GM21825 (cell line): Measurements from ENCODE around the gene IL4R.
"Not testable (repeated sequence)": the region's sequence is repeated elsewhere in the genome, so short reads cannot be mapped to it uniquely, and the experiment has no call there.

Experiments
- ATAC-seq: cut with Tn5 transposase; IDR thresholded peaks from one replicate; pipeline ENCODE4 v1.9.1; 2021; ENCODE audit warnings: mild to moderate bottlenecking, moderate library complexity; ENCODE audit not compliant: unreplicated experiment

The IL4R gene

GRCh38 chr16:27287887-27288286, 25.9 kb upstream of the IL4R start:
- no peak for ATAC-seq

GRCh38 chr16:27288313-27288712, 25.5 kb upstream of the IL4R start:
- not testable (repeated sequence) for ATAC-seq

GRCh38 chr16:27289669-27290068, 24.1 kb upstream of the IL4R start:
- ATAC-seq: no peak

DNA sequence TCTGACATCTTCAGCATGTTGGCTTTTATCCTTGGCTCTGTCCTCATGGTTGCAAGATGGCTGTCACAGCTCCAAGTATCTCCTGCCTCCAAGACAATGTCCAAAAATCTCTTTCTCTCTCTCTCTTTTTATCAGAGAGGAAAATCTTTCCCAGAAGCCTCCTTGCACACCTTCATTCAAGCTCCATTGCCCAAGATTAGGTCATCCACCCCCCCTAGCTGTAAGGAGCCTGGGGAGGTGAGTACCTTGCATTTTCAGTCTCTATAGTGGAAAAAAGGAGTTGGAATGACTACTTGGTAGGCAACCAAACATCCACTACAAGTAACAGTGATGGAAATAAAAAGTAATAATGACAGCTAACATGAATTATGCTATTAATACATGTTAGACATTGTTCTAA, 23.2 kb upstream of the IL4R start:
- no peak for ATAC-seq

DNA sequence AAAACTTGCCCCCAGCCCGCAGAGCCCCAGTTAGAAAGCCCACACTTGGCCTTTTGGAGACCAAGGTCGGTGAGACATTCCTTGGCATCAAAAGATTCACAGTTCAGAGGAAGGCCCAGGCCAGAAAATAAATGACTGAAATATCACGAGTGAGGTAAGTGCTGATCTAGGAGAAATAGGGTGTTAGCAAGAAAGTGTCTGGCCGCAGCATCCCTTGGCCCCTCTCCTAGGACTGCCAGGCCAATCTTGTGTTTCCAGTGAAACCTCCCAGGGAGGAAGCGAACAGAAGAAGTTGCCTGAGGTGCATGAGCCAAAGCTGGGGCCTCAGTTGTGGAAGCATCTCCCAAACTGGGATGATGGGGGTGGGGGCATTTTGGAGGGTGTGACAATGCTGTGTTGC, 22.7 kb upstream of the IL4R start:
- ATAC-seq: no peak

- ATAC-seq: no peak
These were observed 22.0 kb upstream of the IL4R start for GRCh38 chr16:27291722-27292240.

GRCh38 chr16:27293343-27293742, 20.4 kb upstream of the IL4R start:
- no peak for ATAC-seq

GRCh38 chr16:27298132-27298531, 15.6 kb upstream of the IL4R start:
- ATAC-seq: no peak

DNA sequence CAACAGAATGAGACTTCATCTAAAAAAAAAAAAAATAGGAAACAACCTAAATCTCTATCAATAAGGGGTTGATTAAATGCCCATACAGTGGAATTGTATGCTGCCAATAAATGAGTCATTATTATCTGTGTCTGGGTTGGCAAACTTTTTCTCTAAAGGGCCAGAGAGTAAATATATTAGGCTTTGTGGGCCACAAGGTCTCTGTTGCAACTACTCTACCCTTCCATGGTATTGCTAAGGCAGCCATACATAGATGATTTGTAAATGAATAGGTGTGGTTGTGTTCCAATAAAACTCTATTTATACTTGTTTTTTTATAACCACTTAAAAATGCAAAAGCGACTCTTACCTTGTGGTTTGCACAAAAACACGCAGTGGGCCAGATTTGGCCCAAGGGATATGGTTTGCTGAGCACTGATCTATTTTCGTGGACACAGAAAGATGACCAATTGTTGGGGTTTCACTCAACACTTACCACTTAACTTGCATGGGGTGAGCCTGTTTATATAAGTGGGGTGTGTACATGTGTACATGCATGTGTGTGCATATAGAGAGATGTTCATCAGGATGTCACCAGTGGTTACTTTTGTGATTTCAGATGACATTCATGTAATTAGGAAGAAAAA, 12.4 kb upstream of the IL4R start:
- no peak for ATAC-seq

DNA sequence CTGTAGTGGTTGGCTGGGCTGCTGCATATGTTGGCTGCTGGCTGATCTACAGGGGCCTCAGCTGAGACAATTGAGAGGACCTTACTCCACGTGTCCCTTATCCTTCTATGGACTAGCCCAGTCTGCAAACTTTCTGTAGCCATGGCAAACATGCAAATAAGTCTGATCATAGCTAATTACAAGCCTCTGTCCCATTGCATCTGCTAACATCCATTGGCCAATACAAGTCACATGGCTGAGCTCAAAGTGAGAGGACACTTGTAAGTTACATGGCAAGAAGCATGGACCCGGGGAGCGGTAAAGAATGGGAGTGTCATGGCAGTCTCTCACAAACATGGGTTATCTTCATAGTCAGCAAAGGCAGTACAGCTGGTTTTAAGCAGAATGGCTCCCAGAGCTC, 11.6 kb upstream of the IL4R start:
- no peak for ATAC-seq

- ATAC-seq: no peak
These were observed 10.3 kb upstream of the IL4R start for GRCh38 chr16:27303256-27304100.

DNA sequence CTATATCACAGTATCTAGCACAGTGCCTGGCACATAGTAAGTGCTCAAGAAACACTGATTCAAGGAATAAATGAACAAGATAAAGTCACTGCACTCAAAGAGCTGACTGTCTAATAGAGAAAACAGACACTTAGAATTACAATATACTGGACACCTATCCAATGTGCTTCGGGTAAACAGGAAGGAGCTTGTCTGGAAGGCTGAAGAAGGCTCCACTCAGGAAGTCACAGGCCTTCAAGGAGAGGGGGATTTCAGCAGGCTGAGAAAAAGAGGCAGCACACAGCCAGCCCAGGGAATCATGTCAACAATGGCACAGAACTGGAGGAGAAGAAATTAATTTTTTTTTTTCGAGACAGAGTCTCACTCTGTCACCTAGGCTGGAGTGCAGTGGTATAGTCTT, 9.7 kb upstream of the IL4R start:
- no peak for ATAC-seq

GRCh38 chr16:27304881-27305745, 8.7 kb upstream of the IL4R start:
- no peak for ATAC-seq

DNA sequence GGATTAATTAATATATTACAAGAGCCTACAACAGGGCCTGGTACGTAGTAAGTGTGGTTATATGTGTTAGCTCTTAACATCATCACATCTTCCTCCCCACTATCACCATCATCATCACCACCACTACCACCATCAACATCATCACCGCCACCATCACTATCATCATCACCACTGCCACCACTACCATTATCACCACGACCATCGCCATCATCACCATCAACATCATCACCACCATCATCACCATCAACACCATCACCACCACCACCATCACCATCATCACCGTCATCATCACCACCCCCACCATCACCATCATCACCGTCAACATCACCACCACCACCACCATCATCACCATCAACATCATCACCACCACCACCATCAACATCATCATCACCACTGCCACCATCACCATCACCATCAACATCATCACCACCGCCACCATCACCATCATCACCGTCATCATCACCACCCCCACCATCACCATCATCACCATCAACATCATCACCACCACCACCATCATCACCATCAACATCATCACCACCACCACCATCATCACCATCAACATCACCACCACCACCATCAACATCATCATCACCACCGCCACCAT, 7.8 kb upstream of the IL4R start:
- no peak for ATAC-seq

DNA sequence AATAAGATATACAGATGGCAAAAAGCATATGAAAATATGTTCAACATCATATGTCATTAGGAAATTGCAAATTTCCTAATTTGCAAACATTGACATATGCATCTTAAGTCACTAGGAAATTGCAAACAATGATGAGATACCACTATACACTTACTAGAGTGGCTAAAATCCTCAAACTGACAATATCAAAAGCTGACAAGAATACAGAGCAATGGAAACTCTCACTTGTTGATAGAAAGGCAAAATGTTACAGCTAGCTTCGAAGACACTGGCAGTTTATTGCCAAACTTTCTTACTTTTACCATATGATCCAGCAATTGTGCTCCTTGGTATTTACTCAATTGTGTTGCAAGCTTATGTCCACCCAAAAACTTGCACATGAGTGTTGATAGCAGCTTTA, 5.0 kb upstream of the IL4R start:
- no peak for ATAC-seq

GRCh38 chr16:27310576-27311447, 3.0 kb upstream of the IL4R start:
- no peak for ATAC-seq

GRCh38 chr16:27311448-27311830, 2.3 kb upstream of the IL4R start:
- ATAC-seq: no peak

DNA sequence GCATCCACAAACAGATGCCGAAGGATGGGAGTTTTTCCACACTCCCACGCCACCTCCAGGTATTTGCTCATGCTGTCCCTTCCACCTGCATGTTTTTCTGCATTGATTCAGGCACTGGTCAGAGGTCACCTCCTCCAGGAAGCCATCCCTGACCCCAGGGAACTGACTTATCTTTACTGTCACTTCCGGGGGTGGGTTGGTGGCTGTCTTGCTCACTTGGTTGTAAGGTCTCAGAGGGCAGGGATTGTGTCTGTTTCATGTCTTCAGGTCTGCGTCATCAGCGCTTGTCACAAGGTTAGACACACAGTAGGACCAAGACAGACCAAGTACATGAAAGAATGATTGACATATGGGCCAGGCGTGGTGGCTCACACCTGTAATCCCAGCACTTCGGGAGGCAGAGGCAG, 1.9 kb upstream of the IL4R start:
- ATAC-seq: no peak

GRCh38 chr16:27312580-27313421, 973 bp upstream of the IL4R start:
- ATAC-seq: no peak
